Measurements from ENCODE around the gene EFNA5.

GRCh38 chr5:107407713-107408298 lies 262.9 kb downstream of the EFNA5 start:
- TF ChIP-seq CTCF (IDR thresholded peaks at IDR 0.05) (no peak), POLR2AphosphoS5 (IDR thresholded peaks at IDR 0.05) (no peak), POLR2A (IDR thresholded peaks at IDR 0.05) (no peak)

Measured in prostate gland (tissue), 2 donors.